HG03432 (cell line): Measurements from ENCODE around the gene CDH4.

Experiments used
- ATAC-seq: cut with Tn5 transposase; IDR thresholded peaks from one replicate; pipeline ENCODE4 v1.9.1; 2021; ENCODE audit warnings: mild to moderate bottlenecking, moderate library complexity; ENCODE audit not compliant: unreplicated experiment

CDH4 gene

DNA sequence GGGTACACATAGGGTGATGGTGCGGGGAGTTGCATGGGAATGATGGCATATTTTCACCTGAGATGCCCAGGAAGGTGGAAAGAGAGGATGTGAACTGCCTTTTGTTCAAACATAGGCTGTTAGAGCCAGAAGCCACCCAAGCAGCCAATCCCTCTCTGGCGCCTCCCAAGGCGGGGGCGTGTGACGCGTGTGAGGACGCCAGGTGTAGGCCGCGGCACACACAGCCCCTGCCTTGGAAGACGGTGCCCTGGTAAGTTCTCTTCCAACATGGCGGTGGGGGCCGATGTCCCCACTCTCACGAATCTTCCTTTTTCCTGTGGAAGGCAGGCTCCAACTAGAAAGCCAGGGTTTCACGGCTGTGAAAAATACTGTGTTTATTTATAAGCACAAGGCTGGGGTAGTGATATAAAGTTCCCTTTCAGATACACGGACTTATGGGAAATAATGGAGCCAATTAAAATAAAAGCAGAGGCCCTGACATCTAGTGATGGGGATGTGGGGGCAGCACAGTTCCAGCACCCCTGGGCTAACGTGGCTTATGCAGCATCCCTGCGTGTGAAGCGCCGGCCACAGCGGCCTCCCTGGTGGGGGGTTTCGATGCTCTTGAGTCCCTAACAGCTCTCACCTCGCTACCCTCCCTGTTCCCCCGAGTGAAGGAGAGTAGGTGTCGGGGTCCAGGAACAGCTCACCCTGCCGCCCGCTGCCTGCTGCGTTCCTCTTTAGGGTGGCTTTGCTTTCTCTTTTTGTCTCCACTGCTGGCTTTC is 28.3 kb downstream of the CDH4 start:
- no peak for ATAC-seq

DNA sequence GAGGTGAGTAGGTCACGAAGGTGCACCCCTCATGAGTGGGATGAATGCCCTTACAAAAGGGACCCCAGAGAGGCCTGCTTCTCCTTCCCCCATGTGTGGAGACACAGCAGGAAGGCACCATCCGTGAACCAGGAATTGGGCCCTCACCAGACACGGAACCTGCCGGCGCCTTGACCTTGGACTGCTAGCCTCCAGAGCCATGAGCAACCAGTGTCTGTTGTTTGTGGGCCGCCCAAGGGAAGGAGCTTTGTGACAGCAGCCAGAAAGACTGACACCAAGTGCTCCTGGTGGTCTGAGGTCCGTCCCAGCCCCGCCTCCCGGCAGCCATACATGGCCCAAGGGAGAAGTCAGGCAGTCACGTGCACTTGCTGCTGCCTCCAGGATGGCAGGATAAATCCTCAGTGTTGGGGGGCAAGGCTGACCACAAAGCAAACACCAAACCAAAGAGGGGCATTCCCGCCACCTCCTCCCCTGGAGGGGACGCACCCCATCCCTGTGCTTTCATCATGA is 29.3 kb downstream of the CDH4 start:
- no peak for ATAC-seq

- ATAC-seq: no peak
Observed at GRCh38 chr20:61284752-61285151, 32.7 kb downstream of the CDH4 start.

DNA sequence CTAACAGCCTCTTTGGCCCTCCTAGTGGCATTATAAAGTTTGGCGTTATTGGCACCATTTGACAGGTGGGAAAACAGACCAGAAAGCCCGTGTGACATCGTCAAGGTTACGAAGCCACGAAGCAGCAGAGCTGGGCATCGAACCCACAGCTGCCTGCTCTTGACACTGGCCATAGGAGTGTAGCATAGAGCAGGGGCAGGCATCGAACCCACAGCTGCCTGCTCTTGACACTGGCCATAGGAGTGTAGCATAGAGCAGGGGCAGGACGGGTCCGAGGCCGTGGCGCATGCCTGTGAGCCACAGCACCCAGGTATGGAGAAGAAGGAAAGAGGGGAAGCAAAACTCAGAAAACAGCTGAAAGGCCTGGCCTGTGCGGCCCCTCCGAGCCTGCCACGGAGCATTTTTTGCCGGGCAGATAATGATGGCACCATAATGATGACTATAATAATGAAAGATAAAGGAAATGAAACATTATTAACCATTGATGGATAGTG is 33.1 kb downstream of the CDH4 start:
- ATAC-seq: no peak

DNA sequence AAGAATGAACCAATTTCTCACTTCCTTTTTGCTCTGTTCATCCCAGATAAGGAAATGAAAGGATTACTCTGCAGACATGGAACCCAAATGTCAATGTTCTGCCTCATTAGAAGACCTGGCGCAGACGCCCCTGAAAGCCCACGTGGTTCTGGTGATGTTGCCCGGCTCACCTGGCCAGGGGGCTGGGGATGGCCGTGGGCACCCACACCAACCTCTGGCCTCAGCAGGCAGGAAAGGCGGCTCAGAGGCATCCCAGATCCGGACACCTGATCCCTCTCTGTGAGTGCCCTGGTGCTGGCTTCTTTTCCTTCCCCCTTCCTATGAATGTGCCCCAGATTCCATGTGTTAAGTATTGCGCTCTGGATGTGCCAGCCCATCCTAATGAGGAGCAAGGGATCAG is 33.6 kb downstream of the CDH4 start:
- no peak for ATAC-seq

DNA sequence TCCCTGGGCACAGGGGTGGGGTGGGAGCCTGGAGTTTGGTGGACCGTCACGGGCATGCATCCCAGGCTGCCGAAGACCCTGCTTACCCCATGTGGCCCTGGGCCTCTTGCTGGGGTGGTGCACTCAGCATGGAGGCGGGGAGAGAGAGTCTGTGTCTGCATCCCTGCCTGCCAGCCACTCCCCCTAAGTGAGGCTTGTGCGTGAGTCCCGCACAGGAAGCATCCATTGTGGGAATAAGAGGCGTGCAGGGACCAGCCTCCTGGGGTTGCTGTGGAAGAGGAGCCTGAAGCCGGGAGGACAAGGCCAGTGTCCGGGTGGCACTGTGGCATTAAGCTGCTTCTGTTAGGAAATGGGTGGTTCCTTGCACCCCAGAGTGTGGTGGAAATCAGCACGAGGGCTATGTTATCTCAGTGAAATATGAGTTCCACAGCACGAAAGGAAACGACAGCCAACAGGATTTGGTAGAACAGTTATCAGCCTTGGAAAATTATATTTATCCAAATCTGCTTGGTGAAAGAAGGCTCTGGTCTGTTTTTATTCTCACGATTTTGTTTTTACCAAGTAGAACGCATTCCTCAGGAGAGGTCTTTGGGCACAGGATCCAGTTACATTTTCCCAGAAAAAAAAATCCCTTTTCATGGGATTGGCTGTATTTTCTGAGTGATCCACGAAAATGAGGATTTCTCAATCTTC is 35.7 kb downstream of the CDH4 start:
- no peak for ATAC-seq

GRCh38 chr20:61288331-61288784 is 36.3 kb downstream of the CDH4 start:
- no peak for ATAC-seq

DNA sequence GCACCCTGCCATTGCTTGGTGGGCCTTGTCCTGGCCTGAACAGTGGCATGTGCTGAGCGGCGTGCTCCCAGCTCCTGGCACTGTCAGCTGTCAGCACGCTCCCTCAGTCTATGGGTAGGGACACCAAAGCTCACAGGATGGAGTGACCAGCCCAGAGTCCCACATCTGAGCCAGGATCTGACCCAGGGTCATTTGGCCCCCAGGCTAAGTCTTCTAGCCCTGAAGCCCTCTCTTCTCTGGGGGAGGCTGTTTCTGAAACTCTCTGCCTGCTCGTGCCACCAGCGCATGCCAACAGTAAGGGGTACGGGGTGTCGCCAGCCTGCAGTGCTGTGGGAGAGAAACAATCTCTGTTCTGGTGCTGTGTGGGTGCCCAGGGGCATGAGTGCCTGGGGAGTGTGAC is 37.1 kb downstream of the CDH4 start:
- no peak for ATAC-seq

- ATAC-seq: no peak
Observed at GRCh38 chr20:61290721-61291120, 38.7 kb downstream of the CDH4 start.

DNA sequence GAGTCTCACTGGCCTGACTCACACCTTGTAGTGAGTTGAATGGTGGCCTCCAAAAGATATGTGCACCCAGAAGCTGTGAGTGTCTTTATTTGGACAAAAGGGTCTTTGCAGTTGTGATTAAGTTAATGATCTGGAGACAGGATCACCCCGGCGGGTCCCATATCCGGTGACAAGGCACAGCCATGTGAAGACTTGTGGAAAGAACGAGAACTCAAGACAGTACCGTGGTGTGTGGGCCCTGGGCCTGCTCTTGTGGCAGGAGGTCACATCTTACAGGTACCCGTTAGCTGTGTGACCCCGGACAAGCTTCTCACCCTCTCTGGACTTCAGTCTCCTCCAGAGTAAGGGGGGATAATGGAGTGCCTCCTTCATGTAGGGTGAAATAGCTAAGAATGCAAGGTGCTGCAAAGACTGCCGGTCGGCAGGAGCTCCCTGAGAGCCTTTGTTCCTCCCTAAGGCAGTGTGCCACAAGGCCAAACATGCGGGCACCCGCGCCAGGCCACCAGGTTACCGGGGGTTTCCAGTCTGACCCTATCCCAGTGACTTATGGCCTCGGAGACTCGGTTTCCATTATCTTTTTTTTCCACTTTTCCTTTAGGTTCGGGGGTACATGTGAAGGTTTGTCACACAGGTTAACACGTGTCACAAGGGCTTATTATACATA is 39.2 kb downstream of the CDH4 start:
- no peak for ATAC-seq

GRCh38 chr20:61292391-61292790 is 40.3 kb downstream of the CDH4 start:
- no peak for ATAC-seq

DNA sequence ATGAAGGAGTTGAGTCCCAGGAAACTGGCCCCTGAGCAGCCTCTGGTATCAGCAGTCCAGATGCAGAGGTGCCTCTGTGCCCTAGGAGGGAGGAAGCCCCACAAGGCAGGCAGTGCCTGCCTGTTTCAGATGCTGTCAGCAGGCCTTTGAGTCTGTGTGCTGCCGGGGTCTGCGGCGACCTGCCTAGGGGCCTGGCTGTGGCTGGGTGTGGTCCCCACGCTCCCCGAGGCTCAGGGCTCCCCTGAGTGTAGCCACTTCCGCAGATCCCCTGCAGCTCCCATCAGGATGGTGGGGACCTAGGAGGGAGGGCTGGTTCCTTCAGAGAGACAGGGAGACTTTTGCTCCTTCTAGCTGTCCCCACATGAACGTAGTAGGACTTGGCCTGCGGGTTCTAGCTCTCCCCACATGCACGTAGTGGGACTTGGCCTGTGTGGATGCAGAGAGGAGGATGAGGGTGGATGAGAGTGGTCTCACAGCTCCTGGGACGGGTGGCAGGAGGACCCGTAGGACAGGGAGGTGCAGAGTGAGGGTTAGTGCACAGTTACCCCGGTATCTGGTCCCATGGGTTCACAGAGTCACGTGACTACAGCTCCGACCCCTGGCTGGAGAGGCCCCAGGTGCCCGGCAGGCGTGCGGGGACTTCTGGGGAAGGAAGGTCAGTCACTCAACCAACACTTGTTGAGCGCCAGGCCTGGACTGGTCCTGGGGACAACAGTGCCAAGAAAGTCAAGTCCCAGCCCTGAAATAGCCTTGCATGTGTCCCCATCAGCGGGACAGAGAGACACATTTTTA is 41.0 kb downstream of the CDH4 start:
- no peak for ATAC-seq

- no peak for ATAC-seq
Observed at GRCh38 chr20:61293951-61294350, 41.9 kb downstream of the CDH4 start.

DNA sequence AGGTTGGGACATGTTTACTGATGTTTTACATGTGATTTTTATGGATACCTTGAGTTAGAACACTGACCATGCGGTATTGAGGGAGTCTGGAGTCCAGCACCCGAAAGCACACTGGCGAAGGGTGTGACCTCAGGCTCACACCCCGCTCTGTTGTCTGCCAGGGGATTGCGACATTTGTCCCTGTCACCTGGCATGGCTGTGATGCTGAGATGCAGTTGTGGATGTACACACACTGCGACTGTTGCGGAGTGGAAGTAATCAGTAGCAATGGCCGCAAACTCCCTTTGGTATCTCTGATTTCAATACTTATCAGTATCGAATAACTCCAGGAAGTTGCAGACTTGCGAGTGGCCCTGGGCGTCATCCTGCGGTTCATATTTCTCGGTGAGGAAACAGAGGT is 43.2 kb downstream of the CDH4 start:
- ATAC-seq: no peak

GRCh38 chr20:61295682-61296628 is 43.9 kb downstream of the CDH4 start:
- ATAC-seq: no peak

GRCh38 chr20:61296629-61297019 is 44.6 kb downstream of the CDH4 start:
- no peak for ATAC-seq

DNA sequence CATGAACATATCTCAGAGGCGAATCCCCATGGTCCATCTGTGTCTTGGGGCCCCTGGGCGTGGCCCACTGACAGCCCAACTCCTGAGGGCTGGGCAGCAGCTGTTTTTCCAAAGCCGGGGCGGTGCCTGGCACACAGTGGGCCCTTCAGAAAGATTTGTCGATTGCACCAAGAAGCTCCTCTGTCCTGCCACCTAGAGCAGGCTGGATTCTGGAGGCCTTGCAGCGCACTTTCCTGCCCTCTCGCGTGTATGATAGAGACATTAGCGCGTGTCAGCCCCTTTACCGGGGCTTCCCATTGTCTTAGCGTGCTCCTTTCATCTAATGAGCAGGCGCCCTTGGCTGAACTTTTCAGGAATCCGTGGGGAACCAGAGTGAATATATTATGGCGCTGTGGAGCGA is 45.4 kb downstream of the CDH4 start:
- ATAC-seq: no peak

DNA sequence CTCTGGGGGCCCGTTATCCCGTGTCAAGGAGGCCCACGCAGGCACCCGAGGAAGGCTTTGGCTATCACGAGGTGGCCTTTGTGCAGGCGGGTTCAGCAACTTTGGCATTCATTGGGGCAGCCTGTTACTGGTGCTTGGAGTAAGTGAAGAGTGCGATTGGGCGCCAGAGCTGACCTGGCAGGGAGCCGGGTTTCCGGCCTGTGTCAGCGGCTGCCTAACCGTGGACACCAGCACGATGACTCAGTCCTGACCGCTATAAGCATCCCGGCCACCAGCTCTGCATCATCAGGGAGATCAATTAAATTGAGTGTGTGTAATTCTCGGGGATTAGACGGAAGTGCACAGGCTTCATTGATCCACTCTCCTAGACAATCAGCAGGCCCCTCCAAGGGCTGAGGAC is 45.9 kb downstream of the CDH4 start:
- no peak for ATAC-seq

- ATAC-seq: no peak
Observed at GRCh38 chr20:61298661-61299060, 46.6 kb downstream of the CDH4 start.

GRCh38 chr20:61299104-61299503 is 47.0 kb downstream of the CDH4 start:
- ATAC-seq: no peak
